H9 (cell line): ENCODE results near the gene IL20. TPM values are rescaled to one million over a fixed set of nuclear protein-coding genes. Genes with fewer than 3 reads are reported as not detected.

Source experiments
- DNase-seq: peaks from one replicate; pipeline ENCODE4 v3.0.0-alpha.2; 2017
- H2AFZ ChIP-seq: one replicate; pipeline ENCODE4 v1.6.1; 2013; ENCODE audit warnings: mild to moderate bottlenecking, low read length, control low read depth, moderate library complexity
- H2AK5ac ChIP-seq: 2 replicates; pipeline ENCODE4 v1.6.1; 2013; ENCODE audit warnings: low read length, control low read depth, mixed read lengths; ENCODE audit not compliant: insufficient read length
- H2BK120ac ChIP-seq: one replicate; pipeline ENCODE4 v1.6.1; 2013; ENCODE audit warnings: low read depth, mild to moderate bottlenecking, low read length, control low read depth, inconsistent platforms; ENCODE audit not compliant: poor library complexity, severe bottlenecking
- H2BK12ac ChIP-seq: 2 replicates; pipeline ENCODE4 v1.6.1; 2013; ENCODE audit warnings: low read length, control low read depth, mixed read lengths, low read depth; ENCODE audit not compliant: insufficient read length
- H2BK15ac ChIP-seq: 2 replicates; pipeline ENCODE4 v1.6.1; 2013; ENCODE audit warnings: low read depth, low read length, control low read depth
- H2BK20ac ChIP-seq: one replicate; pipeline ENCODE4 v1.6.1; 2013; ENCODE audit warnings: low read depth, mild to moderate bottlenecking, low read length, control low read depth, inconsistent platforms; ENCODE audit not compliant: poor library complexity, severe bottlenecking
- H2BK5ac ChIP-seq: 2 replicates; pipeline ENCODE4 v1.6.1; 2013; ENCODE audit warnings: low read length, control low read depth, mixed read lengths; ENCODE audit not compliant: insufficient read length
- H3K14ac ChIP-seq: 2 replicates; pipeline ENCODE4 v1.6.1; 2013; ENCODE audit warnings: low read length, control low read depth; ENCODE audit not compliant: insufficient read depth
- H3K18ac ChIP-seq: 2 replicates; pipeline ENCODE4 v1.6.1; 2013; ENCODE audit warnings: low read depth, mild to moderate bottlenecking, mixed read lengths, low read length, control low read depth; ENCODE audit not compliant: insufficient read length
- H3K23ac ChIP-seq: 2 replicates; pipeline ENCODE4 v1.6.1; 2013; ENCODE audit warnings: low read length, control low read depth, mixed read lengths, low read depth; ENCODE audit not compliant: insufficient read length
- H3K23me2 ChIP-seq: 2 replicates; pipeline ENCODE4 v1.6.1; 2013; ENCODE audit warnings: low read depth, mild to moderate bottlenecking, mixed read lengths, low read length, control low read depth; ENCODE audit not compliant: insufficient read length, poor library complexity, severe bottlenecking
- H3K27ac ChIP-seq: 2 replicates; pipeline ENCODE4 v1.5.1; 2013; ENCODE audit warnings: low read length, control low read depth, mixed read lengths, low read depth; ENCODE audit not compliant: insufficient read length
- H3K27me3 ChIP-seq: 2 replicates; pipeline ENCODE4 v1.6.1; 2013; ENCODE audit warnings: low read length, control low read depth, inconsistent platforms; ENCODE audit not compliant: insufficient read depth
- H3K4ac ChIP-seq: 2 replicates; pipeline ENCODE4 v1.6.1; 2013; ENCODE audit warnings: low read depth, mild to moderate bottlenecking, control low read depth, inconsistent platforms, low read length, moderate library complexity
- H3K4me1 ChIP-seq: 2 replicates; pipeline ENCODE4 v1.6.1; 2013; ENCODE audit warnings: low read length, control low read depth, inconsistent platforms; ENCODE audit not compliant: insufficient read depth
- H3K4me2 ChIP-seq: 2 replicates; pipeline ENCODE4 v1.6.1; 2013; ENCODE audit warnings: low read length, control low read depth, mixed read lengths; ENCODE audit not compliant: insufficient read length, insufficient read depth
- H3K56ac ChIP-seq: 2 replicates; pipeline ENCODE4 v1.6.1; 2013; ENCODE audit warnings: low read depth, mild to moderate bottlenecking, mixed read lengths, low read length, control low read depth; ENCODE audit not compliant: insufficient read length
- H3K79me1 ChIP-seq: 2 replicates; pipeline ENCODE4 v1.6.1; 2013; ENCODE audit warnings: low read depth, mild to moderate bottlenecking, moderate library complexity, low read length, control low read depth, inconsistent platforms; ENCODE audit not compliant: insufficient read depth, poor library complexity, severe bottlenecking
- H3K79me2 ChIP-seq: 2 replicates; pipeline ENCODE4 v1.6.1; 2013; ENCODE audit warnings: low read length, control low read depth, inconsistent platforms; ENCODE audit not compliant: insufficient read depth
- H3K9ac ChIP-seq: 2 replicates; pipeline ENCODE4 v1.6.1; 2013; ENCODE audit warnings: low read length, control low read depth, mixed read lengths; ENCODE audit not compliant: insufficient read length; ENCODE audit errors: extremely low read depth
- H3K9me3 ChIP-seq: one replicate; pipeline ENCODE4 v1.6.1; 2013; ENCODE audit warnings: low read depth, low read length, inconsistent platforms; ENCODE audit not compliant: control insufficient read depth
- H3T11ph ChIP-seq: one replicate; pipeline ENCODE4 v1.6.1; 2013; ENCODE audit warnings: mild to moderate bottlenecking, low read length, control low read depth, inconsistent platforms
- H4K20me1 ChIP-seq: one replicate; pipeline ENCODE4 v1.6.1; 2013; ENCODE audit not compliant: control insufficient read depth, insufficient read length, insufficient read depth
- H4K5ac ChIP-seq: 2 replicates; pipeline ENCODE4 v1.6.1; 2013; ENCODE audit warnings: low read depth, mild to moderate bottlenecking, mixed read lengths, low read length, control low read depth; ENCODE audit not compliant: insufficient read length
- H4K8ac ChIP-seq: replicated peaks from 2 replicates; pipeline ENCODE4 v1.6.1; 2013; ENCODE audit warnings: low read length, control low read depth, mixed read lengths, low read depth; ENCODE audit not compliant: insufficient read length
- H4K91ac ChIP-seq: 2 replicates; pipeline ENCODE4 v1.6.1; 2013; ENCODE audit warnings: low read depth, mild to moderate bottlenecking, moderate library complexity, mixed read lengths, low read length, control low read depth; ENCODE audit not compliant: insufficient read length
- H3K27ac Mint-ChIP-seq, 3 experiments: 2 replicates in 2 of 3; 3 replicates in 1 of 3; pipeline ENCODE4 v1.8.0; 2020 to 2021; ENCODE audit warnings: mixed read lengths in 3 of 3, mild to moderate bottlenecking in 1 of 3, moderate library complexity in 1 of 3
- H3K27me3 Mint-ChIP-seq: 2 replicates; pipeline ENCODE4 v1.8.0; 2021; ENCODE audit warnings: low read depth, mild to moderate bottlenecking, moderate library complexity, mixed read lengths
- H3K36me3 Mint-ChIP-seq, 3 experiments: 2 replicates in 2 of 3; 3 replicates in 1 of 3; pipeline ENCODE4 v1.8.0; 2020 to 2021; ENCODE audit warnings: low read depth in 3 of 3, mixed read lengths in 3 of 3; ENCODE audit not compliant: insufficient read depth in 1 of 3
- H3K4me1 Mint-ChIP-seq, 2 experiments: 2 replicates each; pipeline ENCODE4 v1.8.0; 2020; ENCODE audit warnings: mixed read lengths in 2 of 2
- H3K4me3 Mint-ChIP-seq, 2 experiments: 2 replicates in 1 of 2; 3 replicates in 1 of 2; pipeline ENCODE4 v1.8.0; 2020 to 2021; ENCODE audit warnings: mild to moderate bottlenecking in 2 of 2, mixed read lengths in 2 of 2, moderate library complexity in 1 of 2
- H3K9me3 Mint-ChIP-seq, 2 experiments: 2 replicates in 1 of 2; 3 replicates in 1 of 2; pipeline ENCODE4 v1.8.0; 2020; ENCODE audit warnings: mild to moderate bottlenecking in 2 of 2, mixed read lengths in 2 of 2, moderate library complexity in 1 of 2
- WGBS: extraction: QIAGEN DNeasy Blood & Tissue Kit; methylation state at CpG from one replicate; pipeline ENCODE4 v1.1.7; 2013; ENCODE audit warnings: missing lambda C conversion rate, low lambda C conversion rate, mixed read lengths; ENCODE audit not compliant: insufficient read length; ENCODE audit errors: extremely low coverage; 5-methylcytosine and 5-hydroxymethylcytosine counted together
- total RNA-seq: library from RNA; stranded (reverse); gene quantifications from 2 replicates; pipeline ENCODE4 v1.2.1, GENCODE V29; 2021
- TF ChIP-seq, protein P1 (sequence below): fragments of 200-600 bp; sonication (generic); conservative IDR thresholded peaks from 3 replicates; pipeline ENCODE4 v1.8.0; 2021; ENCODE audit warnings: antibody characterized with exemption, mild to moderate bottlenecking

The IL20 gene
- total RNA-seq, 1 experiment from 2014 or later = not detected

DNA sequence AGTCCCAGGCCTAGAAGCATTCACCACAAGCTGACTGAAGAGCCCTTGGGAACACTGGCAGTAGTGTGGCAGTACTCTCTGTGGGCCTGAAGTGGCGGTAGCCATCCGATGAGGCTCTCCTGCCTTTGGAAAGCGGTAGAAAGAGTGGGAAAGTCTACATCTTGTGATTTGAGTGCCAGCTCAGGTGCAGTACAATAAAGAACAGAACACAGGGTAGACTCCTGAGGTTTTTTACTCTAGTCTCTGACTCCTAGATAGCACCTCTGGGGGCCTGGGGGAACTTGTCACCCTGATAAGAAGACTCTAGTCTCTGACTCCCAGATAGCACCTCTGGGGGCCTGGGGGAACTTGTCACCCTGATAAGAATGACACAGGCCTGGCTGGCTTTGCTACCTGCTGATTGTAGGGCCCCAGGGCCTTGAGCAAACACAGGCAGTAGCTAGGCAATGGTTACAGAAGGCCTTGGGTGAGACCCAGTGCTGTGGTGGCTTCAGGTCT, 18.0 kb upstream of the IL20 start:
- peaks cover 0 to 9% (median 0%) of the 10 kb centered on the region in 3 experiments; a peak in 3 of 7 replicates for H3K36me3 Mint-ChIP-seq
- Histone ChIP-seq H2AFZ (no peak overlapping the region), H3K23ac (no peak overlapping the region), H4K91ac (no peak overlapping the region), H4K5ac (no peak overlapping the region), H2BK20ac (no peak overlapping the region), H3K79me1 (no peaks in the 10 kb centered on the region), H3K9me3 (no peaks in the 10 kb centered on the region), H3K27me3 (no peaks in the 10 kb centered on the region), H2AK5ac (no peak overlapping the region), H3K27ac (no peak overlapping the region), H3K79me2 (no peaks in the 10 kb centered on the region), H4K20me1 (no peaks in the 10 kb centered on the region), H3K4me1 (no peaks in the 10 kb centered on the region), H2BK12ac (no peak overlapping the region), H3K23me2 (peaks cover 2% of the 10 kb centered on the region), H3T11ph (no peak overlapping the region), H4K8ac (no peak overlapping the region), H3K9ac (no peak overlapping the region), H3K4ac (no peak overlapping the region), H2BK5ac (no peak overlapping the region), H3K18ac (no peak overlapping the region), H2BK15ac (no peak overlapping the region), H3K56ac (no peak overlapping the region), H2BK120ac (no peak overlapping the region), H3K4me2 (no peak overlapping the region), H3K14ac (no peak overlapping the region)
- no peaks in the 10 kb centered on the region for H3K4me1 Mint-ChIP-seq
- no peak overlapping the region for H3K4me3 Mint-ChIP-seq
- no peak for DNase-seq
- no CpG with 5 or more reads among the region's 3 CpGs for WGBS
- H3K27me3 Mint-ChIP-seq = peaks cover 17% of the 10 kb centered on the region
- TF ChIP-seq, protein P1, sequence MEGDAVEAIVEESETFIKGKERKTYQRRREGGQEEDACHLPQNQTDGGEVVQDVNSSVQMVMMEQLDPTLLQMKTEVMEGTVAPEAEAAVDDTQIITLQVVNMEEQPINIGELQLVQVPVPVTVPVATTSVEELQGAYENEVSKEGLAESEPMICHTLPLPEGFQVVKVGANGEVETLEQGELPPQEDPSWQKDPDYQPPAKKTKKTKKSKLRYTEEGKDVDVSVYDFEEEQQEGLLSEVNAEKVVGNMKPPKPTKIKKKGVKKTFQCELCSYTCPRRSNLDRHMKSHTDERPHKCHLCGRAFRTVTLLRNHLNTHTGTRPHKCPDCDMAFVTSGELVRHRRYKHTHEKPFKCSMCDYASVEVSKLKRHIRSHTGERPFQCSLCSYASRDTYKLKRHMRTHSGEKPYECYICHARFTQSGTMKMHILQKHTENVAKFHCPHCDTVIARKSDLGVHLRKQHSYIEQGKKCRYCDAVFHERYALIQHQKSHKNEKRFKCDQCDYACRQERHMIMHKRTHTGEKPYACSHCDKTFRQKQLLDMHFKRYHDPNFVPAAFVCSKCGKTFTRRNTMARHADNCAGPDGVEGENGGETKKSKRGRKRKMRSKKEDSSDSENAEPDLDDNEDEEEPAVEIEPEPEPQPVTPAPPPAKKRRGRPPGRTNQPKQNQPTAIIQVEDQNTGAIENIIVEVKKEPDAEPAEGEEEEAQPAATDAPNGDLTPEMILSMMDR = no peak
- peaks cover 6 to 12% of the 10 kb centered on the region in 2 experiments for H3K9me3 Mint-ChIP-seq
- no peak overlapping the region; a peak in 1 of 7 replicates for H3K27ac Mint-ChIP-seq
